Esophagus squamous epithelium (tissue), 5 donors: ENCODE results near the gene RNF213. TPM values are rescaled to one million over a fixed set of nuclear protein-coding genes. Genes with fewer than 3 reads are reported as not detected.

Experiments
- DNase-seq: peaks from one replicate; lab custom pipeline; 2025; lab: John Stamatoyannopoulos, UW
- H3K27ac ChIP-seq, 4 donors: fragments of 200-600 bp; sonication (generic); one replicate each; pipeline ENCODE4 v1.5.1; 2016 to 2019; ENCODE audit warnings: mild to moderate bottlenecking in 1 of 4
- H3K27me3 ChIP-seq, 4 donors: fragments of 200-600 bp; sonication (generic); 1 replicate in 3 of 4; 2 replicates in 1 of 4; pipeline versions ENCODE4 v1.5.1 to v1.6.0; 2017 to 2021; ENCODE audit warnings: antibody characterized with exemption in 1 of 4
- H3K36me3 ChIP-seq, 3 donors: fragments of 200-600 bp; sonication (generic); one replicate each; pipeline ENCODE4 v1.5.1; 2016 to 2019
- H3K4me1 ChIP-seq, 3 donors: fragments of 200-600 bp; sonication (generic); one replicate each; pipeline ENCODE4 v1.5.1; 2017 to 2019
- H3K4me3 ChIP-seq, 4 donors: fragments of 200-600 bp; sonication (generic); 1 replicate in 3 of 4; 2 replicates in 1 of 4; pipeline ENCODE4 v1.5.1; 2016 to 2019; ENCODE audit warnings: mild to moderate bottlenecking in 2 of 4, moderate library complexity in 1 of 4
- H3K9me3 ChIP-seq, 3 donors: fragments of 200-600 bp; sonication (generic); one replicate each; pipeline ENCODE4 v1.5.1; 2016 to 2019
- POLR2A ChIP-seq, 4 donors: fragments of 450-650 bp; IDR thresholded peaks; one replicate each; pipeline ENCODE4 v1.6.1; 2017; ENCODE audit warnings: antibody characterized with exemption in 4 of 4, mild to moderate bottlenecking in 4 of 4, moderate library complexity in 3 of 4
- WGBS, 2 donors: methylation state at CpG; one replicate each; pipeline ENCODE4 v1.1.5; 2018; 5-methylcytosine and 5-hydroxymethylcytosine counted together
- intact Hi-C: fragments of 100-400 bp; cut with DNase I; formaldehyde crosslinking; loops from one replicate; pipeline ENCODE4 v1.15.0; 2022
- total RNA-seq, 4 donors: library from RNA; depleted of rRNA; stranded (reverse); fragments of >200 nt; gene quantifications; one replicate each; pipeline ENCODE4 v1.1.0, GENCODE V29; 2016
- TF ChIP-seq, protein P1 (sequence below), 6 experiments: fragments of 450-650 bp in 4 of 6; fragments of 200-600 bp in 2 of 6; sonication (generic) in 2 of 6; IDR thresholded peaks; one replicate each; pipeline ENCODE4 v1.5.1; 2016 to 2019; ENCODE audit warnings: antibody characterized with exemption in 6 of 6, mild to moderate bottlenecking in 4 of 6, moderate library complexity in 4 of 6
- donor health status: DM: yes; HTN: yes; CAD: no.

Gene RNF213
- total RNA-seq, 4 donors from 2014 or later: 56.1 to 67.9 (median 60.9) TPM

DNA sequence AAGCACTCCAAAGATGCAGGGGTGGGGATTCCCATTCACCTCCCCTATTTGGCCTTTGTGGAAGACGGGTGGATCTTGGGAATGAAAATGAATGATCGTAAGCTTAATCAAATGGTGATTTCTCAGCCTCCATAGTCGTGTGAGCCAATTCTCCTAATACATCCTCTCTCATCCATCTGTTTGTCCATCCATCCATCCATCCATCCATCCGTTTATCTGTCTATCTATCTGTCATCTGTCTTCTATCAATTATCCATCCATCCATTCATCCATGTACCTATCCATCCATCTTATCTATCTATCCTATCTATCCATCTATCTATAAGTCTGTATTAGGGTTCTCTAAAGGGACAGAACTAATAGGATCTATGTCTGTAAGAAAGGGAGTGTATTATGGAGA, 7.8 kb downstream of the RNF213 start:
- Histone ChIP-seq H3K9me3 (no peaks in the 10 kb centered on the region), H3K4me3 (no peak overlapping the region), H3K36me3 (peaks cover 7 to 70% (median 9%) of the 10 kb centered on the region in 3 donors), H3K27ac (no peak overlapping the region), H3K4me1 (peaks cover 6 to 39% (median 14%) of the 10 kb centered on the region in 3 donors), H3K27me3 (no peaks in the 10 kb centered on the region)
- intact Hi-C loops: no loop called here
- WGBS, 2 donors: 89 to 91% methylated on average over 4 of the region's 4 CpGs
- no peak for TF ChIP-seq POLR2A (IDR thresholded peaks at IDR 0.05)
- TF ChIP-seq, protein P1, sequence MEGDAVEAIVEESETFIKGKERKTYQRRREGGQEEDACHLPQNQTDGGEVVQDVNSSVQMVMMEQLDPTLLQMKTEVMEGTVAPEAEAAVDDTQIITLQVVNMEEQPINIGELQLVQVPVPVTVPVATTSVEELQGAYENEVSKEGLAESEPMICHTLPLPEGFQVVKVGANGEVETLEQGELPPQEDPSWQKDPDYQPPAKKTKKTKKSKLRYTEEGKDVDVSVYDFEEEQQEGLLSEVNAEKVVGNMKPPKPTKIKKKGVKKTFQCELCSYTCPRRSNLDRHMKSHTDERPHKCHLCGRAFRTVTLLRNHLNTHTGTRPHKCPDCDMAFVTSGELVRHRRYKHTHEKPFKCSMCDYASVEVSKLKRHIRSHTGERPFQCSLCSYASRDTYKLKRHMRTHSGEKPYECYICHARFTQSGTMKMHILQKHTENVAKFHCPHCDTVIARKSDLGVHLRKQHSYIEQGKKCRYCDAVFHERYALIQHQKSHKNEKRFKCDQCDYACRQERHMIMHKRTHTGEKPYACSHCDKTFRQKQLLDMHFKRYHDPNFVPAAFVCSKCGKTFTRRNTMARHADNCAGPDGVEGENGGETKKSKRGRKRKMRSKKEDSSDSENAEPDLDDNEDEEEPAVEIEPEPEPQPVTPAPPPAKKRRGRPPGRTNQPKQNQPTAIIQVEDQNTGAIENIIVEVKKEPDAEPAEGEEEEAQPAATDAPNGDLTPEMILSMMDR (IDR thresholded peaks at IDR 0.05): no peak
- no peak for DNase-seq

DNA sequence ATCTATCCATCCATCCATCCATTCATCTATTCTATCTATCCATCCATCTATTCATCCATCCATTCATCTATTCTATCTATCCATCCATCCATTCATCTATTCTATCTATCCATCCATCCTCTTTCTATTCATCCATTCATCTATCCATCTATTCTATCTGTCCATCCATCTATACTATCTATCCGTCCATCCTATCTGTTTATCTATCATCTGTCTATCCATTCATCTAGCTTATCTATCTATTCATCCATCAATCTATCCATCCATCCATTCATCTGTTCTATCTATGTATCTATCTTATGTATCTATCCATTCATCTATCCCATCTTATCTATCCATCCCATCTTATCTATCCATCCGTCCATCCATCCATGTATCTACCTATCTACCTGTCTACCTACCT, 8.8 kb downstream of the RNF213 start:
- DNase-seq: no peak
- H3K36me3 ChIP-seq: peaks cover 7 to 71% (median 17%) of the 10 kb centered on the region in 3 donors
- H3K4me3 ChIP-seq: no peak overlapping the region
- TF ChIP-seq, protein P1 (IDR thresholded peaks at IDR 0.05): no peak
- no peak for TF ChIP-seq POLR2A (IDR thresholded peaks at IDR 0.05)
- intact Hi-C loops: no loop called here
- H3K4me1 ChIP-seq: peaks cover 0 to 37% (median 8%) of the 10 kb centered on the region in 3 donors
- 85 to 89% methylated on average over 2 of the region's 2 CpGs for WGBS, 2 donors
- H3K9me3 ChIP-seq: no peaks in the 10 kb centered on the region
- H3K27me3 ChIP-seq: no peaks in the 10 kb centered on the region
- no peak overlapping the region for H3K27ac ChIP-seq

DNA sequence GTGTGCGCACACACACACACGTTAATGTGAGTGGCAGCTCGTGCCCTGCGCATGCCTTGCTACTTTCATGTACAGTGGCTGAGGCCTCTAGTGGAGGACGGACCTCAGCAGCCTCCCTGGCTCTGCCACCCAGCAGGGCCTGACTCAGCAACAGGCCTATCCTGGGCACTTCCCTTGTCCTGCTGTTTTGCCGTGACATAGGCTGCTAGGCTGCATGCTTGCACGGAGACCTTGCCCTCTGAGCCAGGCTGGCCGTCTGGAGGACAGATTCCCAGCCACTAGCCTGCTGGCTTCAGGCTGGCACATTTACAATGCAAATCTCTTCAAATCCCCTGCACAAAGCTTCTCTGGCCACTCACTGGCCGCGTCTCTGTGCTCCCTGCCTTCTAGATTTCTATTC, 9.5 kb downstream of the RNF213 start:
- no peaks in the 10 kb centered on the region for H3K27me3 ChIP-seq
- H3K4me1 ChIP-seq: peaks cover 0 to 30% (median 4%) of the 10 kb centered on the region in 3 donors
- intact Hi-C loops: no loop called here
- H3K4me3 ChIP-seq: no peak overlapping the region
- TF ChIP-seq POLR2A (IDR thresholded peaks at IDR 0.05): no peak
- TF ChIP-seq, protein P1 (IDR thresholded peaks at IDR 0.05): no peak
- no peak for DNase-seq
- WGBS, 2 donors: 90% methylated on average over 6 to 9 of the region's 10 CpGs
- H3K27ac ChIP-seq: no peak overlapping the region
- peaks cover 7 to 67% (median 17%) of the 10 kb centered on the region in 3 donors for H3K36me3 ChIP-seq
- no peaks in the 10 kb centered on the region for H3K9me3 ChIP-seq

- Histone ChIP-seq H3K4me3 (no peak overlapping the region), H3K4me1 (peaks cover 0 to 23% (median 4%) of the 10 kb centered on the region in 3 donors), H3K9me3 (no peaks in the 10 kb centered on the region), H3K36me3 (peaks cover 0 to 66% (median 12%) of the 10 kb centered on the region in 3 donors), H3K27ac (no peak overlapping the region), H3K27me3 (no peaks in the 10 kb centered on the region)
- WGBS, 2 donors: 74 to 88% methylated on average over 2 to 3 of the region's 4 CpGs
- DNase-seq: no peak
- no peak for TF ChIP-seq POLR2A (IDR thresholded peaks at IDR 0.05)
- TF ChIP-seq, protein P1 (IDR thresholded peaks at IDR 0.05): no peak
- intact Hi-C loops: no loop called here
These were observed 10.2 kb downstream of the RNF213 start for GRCh38 chr17:80270836-80271235.

GRCh38 chr17:80272366-80272765, 11.7 kb downstream of the RNF213 start:
- no peaks in the 10 kb centered on the region for H3K27me3 ChIP-seq
- peaks cover 0 to 58% (median 12%) of the 10 kb centered on the region in 3 donors for H3K36me3 ChIP-seq
- peaks cover 0 to 21% (median 11%) of the 10 kb centered on the region in 3 donors for H3K4me1 ChIP-seq
- intact Hi-C loops: no loop called here
- WGBS, 2 donors: 77 to 94% methylated on average over 5 to 7 of the region's 10 CpGs
- H3K27ac ChIP-seq: no peak overlapping the region
- H3K9me3 ChIP-seq: no peaks in the 10 kb centered on the region
- DNase-seq: no peak
- TF ChIP-seq, protein P1 (IDR thresholded peaks at IDR 0.05): no peak
- TF ChIP-seq POLR2A (IDR thresholded peaks at IDR 0.05): no peak
- no peak overlapping the region for H3K4me3 ChIP-seq
